WTC11 (cell line): ENCODE measurements around the gene TMEM43.

Experiments
- ATF1 ChIP-seq: sonication (generic); formaldehyde crosslinking; IDR thresholded peaks from 2 replicates; pipeline ENCODE4 v1.8.1; 2023; ENCODE audit warnings: mild to moderate bottlenecking, moderate library complexity, missing genetic modification reagents
- ATF2 ChIP-seq: sonication (generic); formaldehyde crosslinking; IDR thresholded peaks from 2 replicates; pipeline ENCODE4 v1.8.1; 2022; ENCODE audit warnings: low read depth, missing genetic modification reagents, borderline replicate concordance
- ATF3 ChIP-seq: sonication (generic); formaldehyde crosslinking; conservative IDR thresholded peaks from 2 replicates; pipeline ENCODE4 v1.8.1; 2022; ENCODE audit warnings: mild to moderate bottlenecking, missing genetic modification reagents
- CTCF ChIP-seq: fragments of 200-600 bp; IDR thresholded peaks from 2 replicates; pipeline ENCODE4 v1.8.0; 2022; ENCODE audit warnings: antibody characterized with exemption
- E2F1 ChIP-seq: sonication (generic); formaldehyde crosslinking; IDR thresholded peaks from 2 replicates; pipeline ENCODE4 v1.8.0; 2022; ENCODE audit warnings: mild to moderate bottlenecking, missing genetic modification reagents
- ELF4 ChIP-seq: sonication (generic); formaldehyde crosslinking; IDR thresholded peaks from 2 replicates; pipeline ENCODE4 v1.8.1; 2022; ENCODE audit warnings: low read depth, mild to moderate bottlenecking, moderate library complexity, missing genetic modification reagents
- JUN ChIP-seq: sonication (generic); formaldehyde crosslinking; IDR thresholded peaks from 2 replicates; pipeline ENCODE4 v1.8.0; 2023; ENCODE audit warnings: mild to moderate bottlenecking, missing genetic modification reagents
- MAX ChIP-seq: sonication (generic); formaldehyde crosslinking; IDR thresholded peaks from 2 replicates; pipeline ENCODE4 v1.8.0; 2022; ENCODE audit warnings: mild to moderate bottlenecking, missing genetic modification reagents
- MYBL2 ChIP-seq: sonication (generic); formaldehyde crosslinking; IDR thresholded peaks from 2 replicates; pipeline ENCODE4 v1.8.1; 2023; ENCODE audit warnings: mild to moderate bottlenecking, moderate library complexity, missing genetic modification reagents
- NR3C1 ChIP-seq: sonication (generic); formaldehyde crosslinking; conservative IDR thresholded peaks from 2 replicates; pipeline ENCODE4 v1.8.1; 2023; ENCODE audit warnings: low read depth, mild to moderate bottlenecking, missing genetic modification reagents
- OVOL2 ChIP-seq: fragments of 250-450 bp; sonication (Bioruptor Pico); IDR thresholded peaks from 2 replicates; pipeline ENCODE4 v1.9.0; 2021; ENCODE audit warnings: mild to moderate bottlenecking, borderline replicate concordance
- ZMAT4 ChIP-seq: fragments of 250-450 bp; sonication (Bioruptor Pico); IDR thresholded peaks from 2 replicates; pipeline ENCODE4 v1.9.0; 2021; ENCODE audit warnings: mild to moderate bottlenecking
- ZNF232 ChIP-seq: sonication (generic); formaldehyde crosslinking; IDR thresholded peaks from 2 replicates; pipeline ENCODE4 v1.8.0; 2022; ENCODE audit warnings: mild to moderate bottlenecking, missing genetic modification reagents
- ZNF532 ChIP-seq: fragments of 250-450 bp; sonication (Bioruptor Pico); IDR thresholded peaks from 2 replicates; pipeline ENCODE4 v1.9.0; 2021; ENCODE audit warnings: mild to moderate bottlenecking, borderline replicate concordance

- TF ChIP-seq E2F1 (no peak), ZNF232 (CRISPR knock-in tag) (no peak), ELF4 (CRISPR knock-in tag) (no peak), CTCF (no peak), MYBL2 (CRISPR knock-in tag) (no peak), ATF2 (CRISPR knock-in tag) (no peak), JUN (CRISPR knock-in tag) (no peak), MAX (CRISPR knock-in tag) (no peak), NR3C1 (CRISPR knock-in tag) (no peak), ZNF532 (CRISPR knock-in tag) (no peak), OVOL2 (CRISPR knock-in tag) (no peak), ATF1 (CRISPR knock-in tag) (no peak), ZMAT4 (CRISPR knock-in tag) (no peak), ATF3 (CRISPR knock-in tag) (no peak)
Observed at GRCh38 chr3:14126887-14127505, 2.1 kb downstream of the TMEM43 start.
